Activated naive CD4-positive, alpha-beta T cell treated with anti-CD3 and anti-CD28 coated beads, Interleukin-2, amount 50 U/mL, for 16 hours (primary cell): ENCODE data around the gene THBS3.
"Not testable (repeated sequence)": the region's sequence is repeated elsewhere in the genome, so short reads cannot be mapped to it uniquely, and the experiment has no call there.

Experiments
- DNase-seq: peaks from one replicate; pipeline ENCODE4 v3.0.0-alpha.2; 2020

Gene THBS3

DNA sequence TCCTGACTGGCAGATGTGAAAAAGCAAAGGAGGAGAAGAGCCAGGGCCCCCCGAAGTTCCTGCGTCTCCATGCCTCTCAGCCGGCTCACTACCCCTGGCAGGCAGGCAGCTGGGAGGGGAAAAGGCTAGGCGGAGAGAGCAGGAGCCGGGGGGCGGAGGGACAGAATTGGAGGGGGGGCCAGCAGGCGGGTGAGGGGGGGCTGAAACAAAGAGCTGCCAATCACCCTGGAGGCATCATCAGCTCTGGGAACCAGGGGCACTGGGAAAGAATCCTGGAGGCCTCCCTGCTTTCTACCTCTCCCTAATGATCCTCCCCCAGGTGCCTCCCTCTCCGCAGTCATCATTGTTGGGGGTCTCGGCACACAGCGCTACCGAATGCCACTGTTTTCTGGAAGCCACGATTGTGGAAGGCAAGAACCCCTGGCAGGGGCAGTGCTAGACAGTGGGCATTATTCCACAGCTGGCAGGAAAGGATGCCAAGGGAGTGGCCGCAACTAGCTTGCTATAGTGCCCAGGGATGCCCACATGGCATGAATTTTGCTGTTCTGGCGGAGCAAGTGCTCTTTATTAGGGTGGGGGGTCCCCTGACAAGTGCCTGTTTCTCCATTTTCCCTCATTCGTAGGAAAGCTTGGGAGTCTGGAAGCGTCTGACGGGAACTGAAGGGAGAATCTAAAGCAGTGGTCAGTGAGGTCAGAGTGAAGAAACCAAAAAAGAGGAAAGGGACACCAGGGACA is at the start of gene THBS3:
TSS of gene THBS3 (minus strand) at position 92 of the 735 bp plus-strand sequence. CDS start at position 71, 21 bp downstream.
- DNase-seq: no peak

DNA sequence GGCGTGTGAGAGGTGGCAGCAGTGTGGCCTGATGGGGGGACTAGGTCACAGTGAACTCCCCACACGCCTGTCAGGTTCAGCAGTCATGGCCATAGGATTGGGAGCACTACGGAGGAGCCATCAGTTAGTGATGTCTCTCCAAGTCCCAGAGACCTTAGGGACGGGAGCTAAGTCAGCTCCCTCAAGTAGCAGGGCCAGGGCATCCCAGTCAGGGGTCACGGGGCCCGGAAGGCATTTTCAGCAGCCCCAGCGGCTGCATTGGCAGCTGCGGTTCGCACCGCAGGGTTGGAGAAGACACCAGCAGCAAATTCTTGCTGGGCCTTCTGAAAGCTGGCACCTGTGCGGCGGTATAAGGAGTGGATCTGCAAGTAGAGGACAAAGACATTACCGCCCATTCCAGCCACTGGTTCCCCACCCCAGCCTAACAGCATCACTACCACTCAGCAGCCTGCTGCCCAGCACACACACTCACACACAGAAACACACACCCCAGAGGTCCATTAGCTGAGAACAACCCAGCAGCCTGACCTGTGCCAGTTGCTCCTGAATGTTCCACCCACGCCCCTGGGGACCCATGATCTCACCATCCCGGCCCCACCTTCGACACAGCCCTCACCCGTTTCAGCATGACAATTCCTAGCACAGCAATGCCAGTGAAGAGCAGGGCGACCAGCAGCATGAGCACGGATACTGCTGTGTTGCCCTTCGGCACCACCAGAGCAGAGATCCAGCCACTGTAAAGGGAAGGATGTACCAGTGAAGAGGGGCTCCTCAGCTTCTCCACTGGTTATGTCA is 48.6 kb upstream of the THBS3 start:
- DNase-seq: no peak

DNA sequence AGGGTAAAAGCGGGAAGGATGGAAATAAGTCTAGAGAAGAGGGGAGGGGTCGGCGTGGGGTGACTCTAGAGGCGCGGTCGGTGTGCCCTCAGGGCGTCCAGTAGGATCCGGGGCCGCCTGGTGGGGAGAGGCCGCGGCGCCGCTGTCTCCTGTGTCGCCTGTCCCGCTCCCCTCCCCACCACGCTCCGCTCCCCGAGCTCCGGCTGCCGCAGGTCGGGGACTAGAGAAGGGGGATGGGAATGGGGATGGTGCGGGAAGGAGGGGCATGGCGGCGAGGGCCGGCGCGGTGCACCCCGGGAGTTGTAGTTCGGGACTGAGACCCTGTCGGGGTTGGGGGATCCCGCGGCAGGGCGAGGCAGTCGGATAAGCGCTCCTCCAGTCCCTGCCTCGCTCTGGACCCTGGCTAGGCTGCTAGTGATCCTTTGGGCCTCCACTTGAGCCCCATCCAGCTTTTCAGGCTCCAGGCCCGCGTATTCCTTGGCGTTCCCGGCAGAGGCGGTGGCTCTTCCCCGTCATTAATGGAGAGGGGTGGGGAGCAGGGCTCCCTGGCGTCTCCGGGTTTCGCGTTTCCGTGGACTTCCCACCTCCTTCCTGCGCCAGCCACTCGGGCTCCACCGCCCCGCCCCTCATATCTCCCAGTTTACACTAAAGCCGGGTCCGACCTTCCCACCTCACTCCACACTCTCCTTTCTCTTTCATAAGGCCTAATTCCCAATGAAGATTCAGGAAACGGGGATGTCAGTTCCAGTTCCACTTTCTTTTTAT is 47.7 kb upstream of the THBS3 start, which contains the start of gene ENTREP3:
TSS of gene ENTREP3 (minus strand) at position 241 of the 765 bp plus-strand sequence. CDS start 606 bp downstream, outside the sequence.
- peak; percentile 80 for DNase-seq

DNA sequence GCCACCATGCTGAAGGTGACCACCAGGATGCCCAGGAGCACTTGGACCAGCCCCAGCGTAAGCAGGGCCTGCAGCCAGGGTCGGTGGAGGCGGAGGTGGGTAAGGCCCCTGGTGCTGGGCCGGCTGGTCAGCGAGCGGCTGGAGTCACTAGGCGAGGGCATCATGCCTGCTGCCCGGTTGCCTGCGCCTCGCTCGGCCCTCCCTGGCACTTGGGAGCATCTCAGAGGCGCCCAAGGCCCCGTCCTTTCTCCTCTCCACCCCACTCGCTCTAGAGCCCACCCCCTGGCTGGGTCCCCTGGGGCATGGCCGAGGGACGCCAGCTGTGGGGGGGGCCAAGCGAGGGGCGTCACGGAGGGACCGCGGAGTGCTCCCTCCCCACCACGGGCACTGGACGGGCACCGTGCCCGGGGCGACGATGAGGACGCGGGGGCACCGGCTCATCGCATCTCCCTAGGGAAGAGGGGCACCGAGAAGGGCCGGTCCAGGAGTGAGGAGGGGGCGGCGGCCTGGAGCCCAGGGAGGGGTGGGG is 47.1 kb upstream of the THBS3 start:
- DNase-seq: no peak

DNA sequence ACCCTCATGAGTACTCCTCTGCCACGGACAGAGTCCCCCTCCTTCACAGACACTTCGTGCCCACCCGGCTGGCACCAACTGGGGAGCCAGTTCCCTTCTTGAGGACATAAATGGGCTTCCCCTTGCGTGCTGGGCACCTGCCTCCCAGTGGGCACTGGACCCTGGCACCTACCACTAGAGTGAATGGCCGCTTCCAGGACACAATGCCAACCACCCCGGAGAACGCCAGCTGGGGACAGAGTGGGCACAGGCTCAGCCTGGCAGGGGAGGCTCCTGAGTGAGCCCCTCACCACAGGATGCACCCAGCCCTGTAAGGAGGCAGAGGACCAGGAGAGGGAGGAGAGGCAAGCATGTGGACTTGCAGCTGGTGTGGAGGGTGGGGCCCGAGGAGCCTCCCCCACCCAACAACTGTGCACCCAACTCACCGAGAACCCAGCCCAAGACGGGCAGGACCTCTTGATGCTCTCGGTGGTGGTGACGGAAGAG is 46.6 kb upstream of the THBS3 start:
- DNase-seq: no peak

DNA sequence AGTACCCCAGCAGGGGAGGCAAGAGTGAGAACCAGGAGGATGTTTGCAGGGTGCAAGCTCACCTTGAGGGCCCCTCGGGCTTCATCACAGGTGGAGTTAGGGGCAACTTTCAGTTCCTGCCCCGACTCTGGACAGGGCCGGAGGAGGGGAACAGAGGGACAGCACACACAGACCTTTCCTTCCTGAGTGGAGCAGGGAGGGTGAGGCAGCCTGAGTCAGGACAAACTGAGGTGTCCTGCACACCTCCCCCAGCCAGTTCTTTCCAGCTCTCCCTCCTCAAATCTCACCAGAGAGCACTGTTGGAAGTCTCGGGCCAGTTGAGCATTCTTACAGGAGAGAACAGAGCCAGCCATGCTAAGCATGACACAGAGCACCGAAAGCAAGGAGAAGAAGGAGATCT is 46.1 kb upstream of the THBS3 start:
- no peak for DNase-seq

DNA sequence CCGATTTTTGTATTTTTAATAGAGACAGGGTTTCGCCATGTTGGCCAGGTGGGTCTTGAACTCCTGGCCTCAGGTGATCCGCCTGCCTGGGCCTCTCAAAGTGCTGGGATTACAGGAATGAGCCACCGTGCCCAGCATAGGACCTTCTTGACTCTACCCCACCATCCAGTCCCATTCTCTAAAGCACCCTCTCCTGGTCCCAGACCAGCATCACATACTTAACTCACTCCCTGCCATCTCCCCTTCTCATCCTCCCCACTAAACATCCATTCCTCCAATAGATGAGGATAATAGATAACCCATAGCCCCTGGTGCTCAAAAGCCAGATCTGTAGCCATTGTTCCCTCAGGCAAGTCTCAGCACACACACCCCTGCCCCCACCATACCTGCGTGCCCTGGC is 45.5 kb upstream of the THBS3 start:
- no peak for DNase-seq

DNA sequence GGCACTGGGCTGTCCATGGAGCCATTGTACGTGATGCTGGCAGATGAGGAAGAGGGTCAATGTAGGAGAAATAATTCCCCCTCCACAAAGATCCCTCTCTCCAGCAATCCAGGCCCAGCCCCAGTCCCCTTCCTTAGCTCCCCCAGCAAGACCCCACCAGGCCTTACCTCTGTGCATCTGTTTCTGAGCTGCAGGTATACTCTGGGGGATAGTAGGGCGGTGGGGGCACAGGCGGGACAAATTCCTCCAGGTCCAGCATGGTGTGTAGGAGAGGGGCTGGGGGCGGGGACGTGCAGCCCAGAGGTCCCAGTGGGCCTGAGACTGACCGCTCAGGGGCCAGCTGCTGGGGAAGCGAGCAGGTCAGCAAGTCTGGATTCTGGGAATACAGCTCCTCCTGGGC is 43.9 kb upstream of the THBS3 start:
- no peak for DNase-seq

DNA sequence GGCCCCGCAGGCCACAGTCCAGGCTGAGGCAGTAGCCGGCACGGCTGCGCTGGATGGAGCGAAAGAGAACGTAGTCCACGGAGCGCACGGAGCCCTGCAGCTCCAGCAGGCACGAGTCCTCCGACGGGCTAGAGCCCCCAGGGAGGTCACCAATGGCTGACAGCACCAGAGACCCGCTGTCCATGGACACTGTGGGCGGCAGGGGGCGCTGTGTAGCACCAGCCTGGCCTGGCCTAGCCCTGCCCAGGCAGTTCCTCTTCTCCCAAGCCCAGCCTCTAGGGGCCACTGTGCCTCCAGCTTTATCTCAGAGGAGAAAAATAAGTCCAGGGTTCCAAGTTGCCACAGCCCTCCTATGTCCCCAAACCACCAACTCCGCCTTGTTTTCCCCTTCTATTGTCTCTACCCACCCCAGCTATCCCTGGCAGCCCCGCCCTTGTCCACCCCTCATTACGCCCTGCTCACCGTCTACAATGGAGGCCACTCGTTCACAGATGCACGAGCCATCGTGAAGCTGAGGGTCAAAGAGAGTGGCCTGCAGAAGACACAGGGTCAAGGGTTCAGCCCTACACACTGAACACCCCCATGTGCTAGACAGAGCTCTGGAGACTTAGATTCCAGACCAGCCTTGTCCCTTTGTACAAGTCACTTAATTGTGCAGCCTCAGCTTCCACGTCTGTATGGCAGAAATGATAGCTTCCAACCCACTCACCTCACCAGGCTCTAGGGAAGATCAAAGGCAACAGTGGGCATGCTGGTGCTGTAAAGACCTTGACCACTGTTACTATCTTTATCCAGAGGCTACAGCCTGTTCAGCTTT is 43.1 kb upstream of the THBS3 start:
- DNase-seq: peak; percentile 96

DNA sequence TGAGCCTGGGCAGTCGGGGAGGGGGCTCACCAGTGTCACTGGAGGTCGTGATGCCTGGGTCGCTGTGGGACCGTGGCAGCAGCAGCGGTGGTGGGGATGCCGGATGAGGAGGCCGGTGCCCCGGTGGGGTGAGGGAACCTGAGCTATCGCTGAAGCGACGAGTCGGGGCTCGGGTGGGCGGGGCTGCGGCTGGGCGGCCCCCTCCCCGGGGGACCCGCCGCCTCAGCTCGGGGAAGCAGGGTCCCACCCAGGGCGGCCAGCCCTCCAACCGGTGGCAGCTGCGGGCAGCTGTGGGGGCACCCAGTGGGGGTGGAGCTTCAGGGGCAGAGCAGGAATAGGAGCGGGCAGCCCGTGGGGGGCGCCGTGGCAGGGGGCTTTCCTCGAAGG is 42.5 kb upstream of the THBS3 start:
- DNase-seq: no peak

DNA sequence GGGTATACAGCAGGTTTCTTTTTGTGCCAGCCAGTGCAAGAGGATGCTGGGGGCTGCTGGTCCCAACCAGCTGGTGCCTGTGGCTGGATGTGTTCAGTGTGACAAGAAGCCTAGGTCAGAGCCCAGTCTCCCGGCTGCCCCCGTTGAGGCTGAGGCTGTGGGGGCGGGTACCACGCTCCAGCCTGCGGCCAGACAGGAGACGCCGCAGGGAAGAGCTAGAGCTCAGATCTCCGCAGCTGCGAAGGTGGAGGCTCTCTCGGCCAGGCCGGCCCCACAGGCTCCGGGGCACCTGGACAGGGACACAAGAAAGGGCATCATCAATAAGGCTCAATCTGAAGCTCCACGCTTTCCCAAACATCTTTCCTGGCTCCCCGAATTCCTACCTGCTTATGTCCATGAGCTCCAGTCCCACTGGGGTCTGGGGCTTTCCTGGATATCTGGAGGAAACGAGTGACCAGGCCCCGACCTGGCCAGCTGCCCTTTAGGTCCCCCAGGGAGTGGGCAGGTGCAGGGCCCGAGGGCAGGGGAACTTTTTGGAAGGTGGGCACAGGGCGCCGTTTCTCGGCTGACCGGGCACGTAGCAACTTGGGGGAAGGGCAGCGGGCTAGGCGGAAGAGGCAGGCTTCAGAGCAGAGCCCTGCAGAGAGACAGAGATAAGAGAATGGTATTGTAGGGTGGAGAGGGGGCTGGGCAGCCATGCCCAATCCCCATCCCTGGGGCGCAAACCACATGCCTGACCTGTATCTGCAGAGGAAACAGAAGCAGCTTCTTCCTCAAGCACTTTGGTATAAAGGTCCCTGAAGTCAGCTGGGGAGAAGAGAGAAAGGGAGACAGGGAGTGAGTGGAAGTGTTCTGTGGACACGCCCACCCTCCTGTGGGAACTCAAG is 40.2 kb upstream of the THBS3 start:
- no peak for DNase-seq

DNA sequence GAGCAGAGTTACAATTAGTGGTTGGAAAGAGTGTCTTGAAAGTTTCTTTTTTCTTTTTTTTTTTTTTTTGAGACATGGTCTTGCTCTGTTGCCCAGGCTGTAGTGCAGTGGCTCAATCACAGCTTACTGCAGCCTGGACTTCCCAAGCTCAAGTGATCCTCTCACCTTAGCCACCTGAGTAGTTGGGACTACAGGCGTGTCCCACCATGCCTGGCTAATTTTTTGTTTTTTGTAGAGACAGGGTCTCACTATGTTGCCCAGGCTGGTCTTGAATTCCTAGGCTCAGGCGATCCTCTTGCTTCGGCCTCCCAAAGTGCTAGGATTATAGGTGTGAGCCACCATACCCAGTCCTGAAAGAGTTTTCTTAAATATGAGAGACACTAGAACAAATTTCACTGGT is 39.1 kb upstream of the THBS3 start:
- not testable (repeated sequence) for DNase-seq

DNA sequence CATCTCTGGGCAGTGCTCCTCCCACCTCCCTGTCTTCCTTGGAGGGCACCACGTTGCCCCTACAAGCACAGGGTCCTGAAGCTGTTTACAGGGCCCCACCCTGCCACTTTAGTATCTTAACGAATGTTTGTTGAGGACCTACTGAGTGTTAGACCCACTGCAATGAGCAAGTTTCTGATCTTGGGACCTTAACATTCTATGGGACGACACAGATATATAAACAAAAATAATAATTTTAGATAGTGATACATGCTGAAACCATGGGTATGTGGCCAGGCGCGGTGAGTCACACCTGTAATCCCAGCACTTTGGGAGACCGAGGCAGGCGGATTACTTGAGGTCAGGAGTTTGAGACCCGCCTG is 37.4 kb upstream of the THBS3 start:
- DNase-seq: no peak

DNA sequence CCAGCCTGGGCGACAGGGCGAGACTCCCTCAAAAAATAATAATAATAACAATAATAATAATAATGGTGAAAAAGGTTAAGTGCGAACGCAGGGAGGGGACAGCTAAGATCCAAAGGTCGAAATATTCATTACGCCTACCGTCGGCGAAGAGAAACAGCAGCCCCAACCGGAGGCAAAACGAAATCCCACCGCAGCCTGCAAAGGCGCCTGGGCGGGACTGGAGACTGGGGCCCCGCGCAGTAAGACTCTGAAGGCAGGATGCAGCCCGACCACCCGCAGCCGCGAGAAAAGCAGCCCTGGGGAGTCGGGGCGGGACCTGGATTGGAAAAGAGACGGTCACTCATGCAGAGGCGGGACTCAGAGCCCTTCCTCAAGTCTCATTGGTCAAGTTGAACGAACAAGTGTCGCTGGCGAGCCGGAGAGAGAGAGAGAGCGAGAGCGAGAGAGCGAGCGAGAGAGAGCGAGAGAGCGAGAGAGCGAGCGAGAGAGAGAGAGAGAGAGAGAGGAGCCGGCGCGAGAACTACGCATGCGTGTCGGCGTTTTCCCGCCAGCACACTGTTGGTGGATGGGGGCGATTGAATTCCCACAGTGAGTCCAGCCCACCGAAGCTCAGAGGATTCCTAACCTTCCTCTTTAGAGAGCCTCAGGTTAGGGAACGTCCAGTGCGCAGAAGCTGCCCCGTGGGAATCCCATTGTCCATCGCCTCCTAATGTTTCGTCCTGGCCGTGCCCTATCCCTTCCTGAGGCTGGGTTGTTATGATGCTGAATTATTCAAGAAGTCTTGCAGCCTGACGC is 36.9 kb upstream of the THBS3 start:
- DNase-seq: peak; percentile 86

DNA sequence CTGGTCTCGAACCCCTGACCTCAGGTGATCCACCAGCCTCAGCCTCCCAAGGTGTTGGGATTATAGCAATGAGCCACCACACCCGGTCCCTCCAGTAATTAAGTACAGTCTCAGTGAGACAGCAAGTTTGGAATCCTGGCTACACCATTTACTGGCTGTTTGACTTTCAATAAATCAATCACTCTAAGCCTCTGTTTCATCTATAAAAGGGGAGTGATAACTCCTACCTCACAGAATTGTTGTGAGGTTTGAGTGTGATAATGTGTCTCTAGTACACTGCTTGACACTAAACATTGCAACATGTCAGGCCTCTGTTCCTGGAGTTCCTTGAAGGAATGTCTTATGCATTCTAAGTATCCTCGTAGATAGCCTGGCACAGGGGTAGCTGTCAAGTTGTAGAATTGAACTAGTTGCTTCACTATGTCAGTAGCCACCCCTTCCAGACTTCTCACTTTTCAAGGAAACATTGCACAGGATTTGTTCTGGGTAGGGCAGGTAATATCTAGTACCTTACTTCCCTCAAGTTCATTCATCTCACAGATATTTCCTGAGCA is 35.2 kb upstream of the THBS3 start:
- no peak for DNase-seq

DNA sequence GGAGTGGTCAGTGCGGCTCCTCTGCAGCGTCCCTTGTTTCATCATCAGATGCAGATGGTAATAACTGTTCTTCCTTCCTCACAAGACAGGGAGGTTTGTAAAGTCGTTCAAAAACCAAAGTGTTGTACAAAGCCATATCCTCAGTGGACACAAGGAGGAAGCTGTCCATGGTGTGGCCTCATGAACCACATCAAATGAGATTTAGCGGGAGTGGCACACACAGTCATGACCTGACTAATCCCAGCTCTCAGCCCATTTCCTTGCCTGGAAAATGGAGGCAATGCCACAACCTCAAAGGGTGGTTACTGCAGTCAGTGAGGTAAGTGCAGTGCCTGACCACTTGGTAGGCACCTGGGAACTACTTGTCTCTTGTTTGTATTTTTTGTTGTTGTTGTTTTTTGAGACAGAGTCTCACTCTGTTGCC is 34.2 kb upstream of the THBS3 start:
- no peak for DNase-seq

DNA sequence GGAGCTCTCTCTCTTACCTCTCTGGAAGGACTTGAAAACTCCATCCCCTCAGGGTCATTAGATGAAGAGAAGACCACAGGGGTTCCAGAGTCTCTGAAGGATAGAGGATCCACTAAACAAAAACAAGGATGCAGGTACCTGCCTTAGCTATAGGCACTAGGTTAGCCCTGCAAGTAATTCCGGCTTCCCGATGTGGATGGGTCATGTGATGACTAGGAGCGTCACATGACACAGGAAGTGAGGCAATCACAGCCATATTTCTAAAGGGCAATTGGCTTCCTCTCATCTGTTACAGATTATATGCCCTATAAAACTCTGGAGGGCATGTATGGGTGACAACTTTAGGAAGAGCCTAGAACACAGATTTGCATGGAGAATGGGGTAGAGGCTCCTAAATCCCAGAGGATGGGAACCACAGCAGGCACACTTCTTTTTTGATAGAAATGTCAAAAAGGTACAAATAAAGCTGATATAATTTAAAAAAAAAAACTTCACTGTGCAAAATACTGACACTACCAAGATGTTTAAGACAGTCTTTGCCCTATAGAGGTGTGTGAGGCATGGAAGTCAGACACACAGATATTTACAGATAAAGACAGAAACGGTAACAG is 33.5 kb upstream of the THBS3 start:
- peak; percentile 56 for DNase-seq

DNA sequence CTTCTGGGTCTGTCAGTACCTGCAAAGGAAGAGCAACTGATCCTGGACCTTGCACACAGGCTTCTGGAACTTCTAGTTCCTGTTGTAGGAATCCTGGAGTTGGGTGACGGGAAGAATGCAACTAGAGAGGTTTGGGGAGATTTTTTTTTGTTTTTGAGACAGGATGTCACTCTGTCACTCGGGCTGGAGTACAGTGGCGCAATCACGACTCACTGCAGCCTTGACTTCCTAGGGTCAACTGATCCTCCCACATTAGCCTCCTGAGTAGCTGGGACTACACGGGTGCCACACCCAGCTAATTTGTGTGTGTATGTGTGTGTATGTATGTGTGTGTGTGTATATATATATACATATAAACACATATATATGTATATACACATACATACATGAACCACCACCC is 28.8 kb upstream of the THBS3 start:
- DNase-seq: no peak

DNA sequence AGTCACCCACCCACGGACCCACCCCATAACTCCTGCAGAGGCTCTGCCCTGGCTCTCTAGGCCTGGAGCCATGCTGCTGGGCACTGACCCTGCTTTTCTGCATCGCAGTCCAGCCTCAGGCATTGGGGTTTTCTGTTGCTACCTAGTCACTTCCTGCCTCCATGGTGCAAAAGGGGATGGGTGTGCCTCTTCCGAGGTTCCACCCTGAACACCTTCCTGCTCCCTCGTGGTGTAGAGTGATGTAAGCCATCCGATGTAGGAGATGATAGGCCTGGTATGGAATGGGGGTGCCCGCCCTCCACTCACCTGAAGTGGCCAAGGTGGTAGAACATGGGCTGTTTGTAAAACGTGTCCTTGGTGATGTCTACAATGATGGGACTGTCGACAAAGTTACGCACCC is 27.7 kb upstream of the THBS3 start:
- not testable (repeated sequence) for DNase-seq
